ENCODE data around the gene GREM2.

Gene GREM2

DNA sequence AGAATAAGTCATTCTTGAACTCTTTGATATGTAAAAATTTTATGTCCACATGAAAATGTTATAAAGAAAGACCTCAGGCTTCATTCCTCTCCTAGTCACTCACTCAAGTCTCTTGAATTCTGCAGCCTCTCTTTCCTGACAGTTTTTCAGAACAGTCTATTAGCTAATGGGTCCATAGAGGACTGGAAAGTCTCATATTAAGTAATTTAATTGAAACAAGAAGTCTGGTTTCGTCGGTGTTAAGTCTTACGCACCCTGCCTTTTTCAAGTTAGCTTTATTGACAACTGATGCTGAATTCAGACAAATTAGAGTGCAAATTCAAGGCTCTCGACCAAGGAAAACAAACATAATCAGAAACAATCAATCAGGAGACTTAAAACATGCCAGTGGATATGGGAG is 105.8 kb downstream of the GREM2 start:
- H3K4me1 ChIP-seq (ENCODE audit: control insufficient read depth, insufficient read depth, low read length) = no peaks in the 10 kb centered on the region
- H3K36me3 ChIP-seq (ENCODE audit: control insufficient read depth, insufficient read depth, low read length) = no peaks in the 10 kb centered on the region
- H3K9ac ChIP-seq (ENCODE audit: low read length) = no peak overlapping the region

DNA sequence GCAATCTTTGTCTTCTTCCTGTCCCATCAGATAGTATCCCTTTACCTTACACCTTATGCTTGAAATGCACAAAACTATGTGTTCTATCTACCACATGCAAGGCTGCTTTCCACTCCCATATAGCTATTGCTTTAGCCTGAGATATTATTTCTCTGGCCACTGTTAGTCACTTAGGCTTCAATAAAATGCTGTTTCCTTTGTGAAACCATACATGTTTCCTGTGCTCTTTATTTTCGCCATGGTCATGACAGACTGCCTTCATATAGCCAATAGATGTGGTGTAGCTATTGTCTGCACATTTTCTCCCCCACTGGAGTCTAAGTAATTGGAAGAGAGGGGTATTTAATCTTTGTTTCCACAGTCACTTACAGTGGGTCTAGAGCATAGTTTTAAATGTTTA is 108.4 kb downstream of the GREM2 start:
- no peaks in the 10 kb centered on the region for H3K4me1 ChIP-seq (ENCODE audit: control insufficient read depth, insufficient read depth, low read length)
- no peaks in the 10 kb centered on the region for H3K27me3 ChIP-seq (ENCODE audit: control insufficient read depth, insufficient read depth, low read length)
- no peaks in the 10 kb centered on the region for H3K36me3 ChIP-seq (ENCODE audit: control insufficient read depth, insufficient read depth, low read length)
- H3K9me3 ChIP-seq (ENCODE audit: control insufficient read depth, low read length) = no peaks in the 10 kb centered on the region
- H3K4me3 ChIP-seq (ENCODE audit: low read length) = no peak overlapping the region
- H3K9ac ChIP-seq (ENCODE audit: low read length) = no peak overlapping the region

More for the DNA sequence above, 105.8 kb downstream of the GREM2 start:
- Histone ChIP-seq H3K9me3 (ENCODE audit: control insufficient read depth, low read length) (no peaks in the 10 kb centered on the region), H3K4me3 (ENCODE audit: low read length) (no peak overlapping the region), H3K27me3 (ENCODE audit: control insufficient read depth, insufficient read depth, low read length) (no peaks in the 10 kb centered on the region)

DNA sequence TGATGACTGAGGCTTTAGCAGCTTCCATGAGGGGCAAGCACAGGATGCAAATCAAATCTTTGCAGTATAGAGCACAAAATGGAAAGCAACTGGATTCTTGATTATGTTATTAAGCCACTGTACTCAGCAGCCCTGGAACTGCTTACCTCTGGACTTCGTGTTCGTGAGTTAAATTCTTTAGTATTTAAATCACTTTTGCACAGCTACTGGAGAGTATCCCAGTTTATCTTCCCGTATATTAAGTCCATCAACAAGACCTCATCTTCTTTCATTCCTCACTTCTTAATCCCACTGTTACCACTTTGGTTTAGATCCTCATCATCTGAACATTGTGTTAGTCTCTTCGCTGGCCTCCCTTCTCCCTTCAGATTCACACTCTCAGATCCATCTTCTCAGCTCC is 108.9 kb downstream of the GREM2 start:
- Histone ChIP-seq H3K9ac (ENCODE audit: low read length) (no peak overlapping the region), H3K4me1 (ENCODE audit: control insufficient read depth, insufficient read depth, low read length) (no peaks in the 10 kb centered on the region), H3K36me3 (ENCODE audit: control insufficient read depth, insufficient read depth, low read length) (no peaks in the 10 kb centered on the region), H3K4me3 (ENCODE audit: low read length) (no peak overlapping the region), H3K27me3 (ENCODE audit: control insufficient read depth, insufficient read depth, low read length) (no peaks in the 10 kb centered on the region), H3K9me3 (ENCODE audit: control insufficient read depth, low read length) (no peaks in the 10 kb centered on the region)

DNA sequence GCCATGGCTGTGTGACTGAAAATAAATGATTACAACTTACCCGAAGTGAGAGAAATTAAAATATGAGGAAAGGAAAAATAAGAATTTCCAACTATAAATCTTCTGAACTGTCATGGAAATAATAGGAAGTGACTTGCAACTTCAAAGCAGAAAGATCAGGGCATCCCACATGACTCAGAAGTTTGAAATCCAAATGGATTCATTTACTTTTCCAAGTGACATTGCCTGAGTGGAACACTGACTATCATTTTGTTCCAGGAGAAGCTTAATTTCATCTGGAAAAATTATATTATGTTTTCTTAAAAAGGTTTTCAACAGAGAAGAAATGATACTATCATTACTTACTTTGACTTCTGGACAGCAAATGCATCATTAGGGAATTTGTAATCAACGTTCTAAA is 110.8 kb downstream of the GREM2 start:
- H3K4me1 ChIP-seq (ENCODE audit: control insufficient read depth, insufficient read depth, low read length) = no peaks in the 10 kb centered on the region
- H3K9ac ChIP-seq (ENCODE audit: low read length) = no peak overlapping the region
- no peaks in the 10 kb centered on the region for H3K27me3 ChIP-seq (ENCODE audit: control insufficient read depth, insufficient read depth, low read length)
- H3K9me3 ChIP-seq (ENCODE audit: control insufficient read depth, low read length) = no peaks in the 10 kb centered on the region
- no peak overlapping the region for H3K4me3 ChIP-seq (ENCODE audit: low read length)
- H3K36me3 ChIP-seq (ENCODE audit: control insufficient read depth, insufficient read depth, low read length) = no peaks in the 10 kb centered on the region

DNA sequence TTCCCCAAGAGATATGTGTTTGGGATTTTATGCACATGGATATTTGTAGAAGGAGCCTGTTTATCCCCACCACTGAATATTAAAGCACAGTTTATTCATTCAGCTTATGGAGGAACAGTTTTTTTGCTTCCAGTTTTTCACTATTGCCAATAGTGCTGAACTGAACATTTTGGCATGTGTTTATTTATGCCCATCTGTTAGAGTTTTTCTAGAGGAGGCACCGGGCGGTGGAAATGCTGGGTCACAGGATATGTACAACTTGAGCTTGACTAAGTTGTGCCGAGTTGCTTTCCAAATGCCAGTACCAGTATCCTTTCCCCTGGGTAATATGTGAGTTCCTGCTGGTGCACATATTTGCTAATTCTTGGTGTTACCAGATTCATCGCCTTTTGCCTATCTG is 111.3 kb downstream of the GREM2 start:
- Histone ChIP-seq H3K4me3 (ENCODE audit: low read length) (no peak overlapping the region), H3K4me1 (ENCODE audit: control insufficient read depth, insufficient read depth, low read length) (no peaks in the 10 kb centered on the region), H3K9ac (ENCODE audit: low read length) (no peak overlapping the region), H3K36me3 (ENCODE audit: control insufficient read depth, insufficient read depth, low read length) (no peaks in the 10 kb centered on the region), H3K27me3 (ENCODE audit: control insufficient read depth, insufficient read depth, low read length) (no peaks in the 10 kb centered on the region), H3K9me3 (ENCODE audit: control insufficient read depth, low read length) (no peaks in the 10 kb centered on the region)

DNA sequence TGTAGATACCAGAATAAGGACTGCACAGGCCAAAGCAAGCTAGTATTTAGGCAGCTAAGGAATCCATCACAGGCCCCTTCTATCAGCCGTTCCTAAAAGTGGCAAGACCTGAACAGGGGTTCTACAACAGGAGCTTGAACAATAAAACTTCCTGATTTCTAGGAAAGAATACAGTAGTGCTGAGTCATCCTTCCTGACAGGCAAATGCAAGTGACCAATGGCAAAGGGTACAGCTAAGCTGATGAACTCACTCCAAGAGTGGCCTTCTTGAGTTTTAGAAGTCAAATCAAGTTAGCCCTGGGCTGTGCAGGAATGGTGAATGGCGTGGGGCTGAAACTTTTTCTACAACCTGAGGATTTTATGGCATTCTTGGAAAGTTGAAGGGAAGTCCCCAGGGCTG is 112.9 kb downstream of the GREM2 start:
- Histone ChIP-seq H3K4me1 (ENCODE audit: control insufficient read depth, insufficient read depth, low read length) (no peaks in the 10 kb centered on the region), H3K9ac (ENCODE audit: low read length) (no peak overlapping the region), H3K4me3 (ENCODE audit: low read length) (no peak overlapping the region), H3K9me3 (ENCODE audit: control insufficient read depth, low read length) (no peaks in the 10 kb centered on the region), H3K36me3 (ENCODE audit: control insufficient read depth, insufficient read depth, low read length) (no peaks in the 10 kb centered on the region), H3K27me3 (ENCODE audit: control insufficient read depth, insufficient read depth, low read length) (no peaks in the 10 kb centered on the region)

DNA sequence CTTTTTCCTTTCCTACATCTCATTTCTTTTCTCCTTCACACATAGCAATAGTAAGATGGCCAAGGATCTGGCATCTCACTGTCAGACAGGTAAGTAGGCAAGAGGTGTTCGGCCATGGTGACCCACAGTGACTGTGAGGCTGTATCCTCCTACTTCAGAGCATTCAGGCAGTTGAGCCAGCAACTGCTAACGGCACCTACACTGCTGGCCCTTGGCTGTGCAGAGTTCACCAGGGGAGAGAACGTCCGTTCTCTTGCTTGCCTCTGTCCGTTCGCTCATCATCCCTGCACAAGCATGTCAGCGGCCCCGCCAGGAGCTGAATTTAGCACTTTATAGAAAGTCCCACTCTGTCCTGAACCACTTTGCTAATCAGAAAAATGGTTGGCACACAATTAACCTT is 113.6 kb downstream of the GREM2 start:
- H3K9ac ChIP-seq (ENCODE audit: low read length) = no peak overlapping the region
- no peaks in the 10 kb centered on the region for H3K36me3 ChIP-seq (ENCODE audit: control insufficient read depth, insufficient read depth, low read length)
- H3K4me1 ChIP-seq (ENCODE audit: control insufficient read depth, insufficient read depth, low read length) = no peaks in the 10 kb centered on the region
- H3K27me3 ChIP-seq (ENCODE audit: control insufficient read depth, insufficient read depth, low read length) = no peaks in the 10 kb centered on the region
- no peak overlapping the region for H3K4me3 ChIP-seq (ENCODE audit: low read length)
- H3K9me3 ChIP-seq (ENCODE audit: control insufficient read depth, low read length) = no peaks in the 10 kb centered on the region

DNA sequence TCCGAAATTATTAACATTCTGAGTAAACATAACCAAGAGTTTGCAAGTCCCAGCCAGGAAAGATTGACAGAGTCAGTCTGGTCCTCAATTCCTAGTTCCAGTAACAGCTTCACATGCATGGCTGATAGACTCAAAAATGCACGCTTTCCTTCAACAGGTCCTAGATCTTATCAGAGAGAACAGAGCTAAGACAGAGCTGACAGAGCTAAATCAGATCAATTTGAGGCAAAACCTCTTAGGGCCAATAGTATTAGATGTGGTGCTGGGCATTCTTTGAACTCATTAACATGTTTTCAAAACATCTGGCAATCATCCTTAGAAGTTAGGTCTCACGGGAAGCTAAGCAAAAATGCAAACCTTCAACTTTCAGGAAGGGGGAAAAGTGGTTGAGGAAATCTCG is 114.0 kb downstream of the GREM2 start:
- Histone ChIP-seq H3K4me3 (ENCODE audit: low read length) (no peak overlapping the region), H3K9me3 (ENCODE audit: control insufficient read depth, low read length) (no peaks in the 10 kb centered on the region), H3K9ac (ENCODE audit: low read length) (no peak overlapping the region), H3K4me1 (ENCODE audit: control insufficient read depth, insufficient read depth, low read length) (no peaks in the 10 kb centered on the region), H3K36me3 (ENCODE audit: control insufficient read depth, insufficient read depth, low read length) (no peaks in the 10 kb centered on the region), H3K27me3 (ENCODE audit: control insufficient read depth, insufficient read depth, low read length) (no peaks in the 10 kb centered on the region)

DNA sequence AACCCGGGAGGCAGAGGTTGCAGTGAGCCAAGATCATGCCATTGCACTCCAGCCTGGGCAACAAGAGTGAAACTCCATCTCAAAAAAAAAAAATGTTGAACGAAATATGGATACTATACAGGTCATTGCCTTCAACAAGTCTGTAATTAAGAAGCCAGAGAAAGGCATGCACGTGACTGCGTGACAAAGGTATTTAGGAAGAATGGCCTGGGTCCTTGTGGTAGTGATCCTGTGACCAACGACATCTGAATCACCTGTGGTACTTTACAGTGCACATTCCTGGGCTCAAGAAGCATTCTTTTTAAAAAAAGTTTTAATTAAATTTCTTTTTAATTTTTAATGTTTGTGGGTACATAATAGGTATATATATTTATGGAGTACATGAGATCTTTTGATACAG is 115.0 kb downstream of the GREM2 start:
- Histone ChIP-seq H3K9me3 (ENCODE audit: control insufficient read depth, low read length) (no peaks in the 10 kb centered on the region), H3K9ac (ENCODE audit: low read length) (no peak overlapping the region), H3K27me3 (ENCODE audit: control insufficient read depth, insufficient read depth, low read length) (no peaks in the 10 kb centered on the region), H3K4me3 (ENCODE audit: low read length) (no peak overlapping the region), H3K36me3 (ENCODE audit: control insufficient read depth, insufficient read depth, low read length) (no peaks in the 10 kb centered on the region), H3K4me1 (ENCODE audit: control insufficient read depth, insufficient read depth, low read length) (no peaks in the 10 kb centered on the region)

DNA sequence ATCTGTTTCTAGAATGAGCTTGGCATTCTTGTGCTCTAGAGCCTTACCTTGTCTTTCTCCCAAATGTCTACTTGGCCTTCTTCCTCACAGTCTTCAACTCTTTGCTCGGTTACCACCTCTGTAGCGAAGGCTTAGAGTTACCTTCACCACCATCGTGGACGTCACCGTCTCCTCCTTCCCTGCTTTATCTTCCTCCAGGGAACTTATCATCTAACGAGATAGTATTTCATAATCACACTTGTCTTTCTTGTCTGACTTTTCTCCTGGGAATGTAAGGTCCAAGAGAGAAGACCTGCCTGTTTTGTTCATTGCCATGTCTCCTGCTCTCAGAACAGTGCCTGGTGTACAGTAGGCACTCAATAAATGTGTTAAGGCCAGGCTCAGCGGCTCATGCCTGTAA is 115.6 kb downstream of the GREM2 start:
- Histone ChIP-seq H3K4me3 (ENCODE audit: low read length) (no peak overlapping the region), H3K9me3 (ENCODE audit: control insufficient read depth, low read length) (no peaks in the 10 kb centered on the region), H3K4me1 (ENCODE audit: control insufficient read depth, insufficient read depth, low read length) (no peaks in the 10 kb centered on the region), H3K27me3 (ENCODE audit: control insufficient read depth, insufficient read depth, low read length) (no peaks in the 10 kb centered on the region), H3K36me3 (ENCODE audit: control insufficient read depth, insufficient read depth, low read length) (no peaks in the 10 kb centered on the region), H3K9ac (ENCODE audit: low read length) (no peak overlapping the region)

DNA sequence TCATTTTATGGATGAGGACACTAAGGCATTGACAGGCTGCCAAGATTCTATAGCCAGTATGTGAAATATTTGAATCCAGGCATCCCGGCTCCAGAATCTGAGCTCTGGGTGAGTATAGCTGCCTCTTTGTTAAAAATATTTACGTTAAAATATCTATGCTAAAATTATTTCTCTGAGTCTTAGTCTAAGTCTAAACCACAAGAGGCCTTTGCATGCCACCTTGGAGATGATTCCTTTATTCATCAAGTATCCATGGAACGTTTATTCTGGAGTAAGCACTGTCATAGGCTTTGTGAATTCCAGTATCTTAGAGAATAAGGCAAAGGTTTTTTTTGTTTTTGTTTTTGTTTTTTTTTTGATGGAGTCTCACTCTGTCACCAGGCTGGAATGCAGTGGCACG is 116.4 kb downstream of the GREM2 start:
- Histone ChIP-seq H3K27me3 (ENCODE audit: control insufficient read depth, insufficient read depth, low read length) (no peaks in the 10 kb centered on the region), H3K9me3 (ENCODE audit: control insufficient read depth, low read length) (no peaks in the 10 kb centered on the region), H3K9ac (ENCODE audit: low read length) (no peak overlapping the region), H3K4me1 (ENCODE audit: control insufficient read depth, insufficient read depth, low read length) (no peaks in the 10 kb centered on the region), H3K36me3 (ENCODE audit: control insufficient read depth, insufficient read depth, low read length) (no peaks in the 10 kb centered on the region), H3K4me3 (ENCODE audit: low read length) (no peak overlapping the region)

DNA sequence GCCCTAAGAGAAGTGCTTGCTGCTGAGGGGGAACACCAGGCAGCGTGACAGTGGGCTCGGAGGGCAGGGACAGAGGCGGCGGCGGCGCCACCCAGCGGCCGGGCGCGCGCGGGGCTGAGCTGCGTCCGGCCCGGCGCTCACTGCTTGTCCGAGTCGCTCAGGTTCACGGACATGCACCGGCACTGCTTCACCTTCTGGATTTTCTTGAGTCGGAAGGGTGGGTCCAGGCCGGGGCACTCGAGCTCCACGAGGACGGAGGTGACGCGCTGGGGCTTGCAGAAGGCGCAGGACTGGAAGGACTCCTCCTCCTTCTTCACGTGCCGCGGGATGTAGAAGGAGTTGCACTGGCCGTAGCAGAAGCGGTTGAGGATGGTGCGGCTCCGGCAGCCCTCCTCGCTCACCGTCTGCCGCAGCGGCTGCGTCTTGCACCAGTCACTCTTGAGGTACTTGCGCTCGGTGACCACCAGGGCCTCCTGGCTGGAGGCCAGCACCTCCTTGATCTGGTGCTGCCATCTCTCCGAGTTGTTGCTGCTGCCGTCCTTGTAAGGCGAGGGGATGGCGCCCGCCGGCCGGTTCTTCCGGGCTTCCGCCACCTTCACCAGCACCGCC is 119.0 kb downstream of the GREM2 start:
- H3K9me3 ChIP-seq (ENCODE audit: control insufficient read depth, low read length) = no peaks in the 10 kb centered on the region
- H3K27me3 ChIP-seq (ENCODE audit: control insufficient read depth, insufficient read depth, low read length) = no peaks in the 10 kb centered on the region
- no peaks in the 10 kb centered on the region for H3K36me3 ChIP-seq (ENCODE audit: control insufficient read depth, insufficient read depth, low read length)
- no peaks in the 10 kb centered on the region for H3K4me1 ChIP-seq (ENCODE audit: control insufficient read depth, insufficient read depth, low read length)
- no peak overlapping the region for H3K4me3 ChIP-seq (ENCODE audit: low read length)
- H3K9ac ChIP-seq (ENCODE audit: low read length) = no peak overlapping the region

DNA sequence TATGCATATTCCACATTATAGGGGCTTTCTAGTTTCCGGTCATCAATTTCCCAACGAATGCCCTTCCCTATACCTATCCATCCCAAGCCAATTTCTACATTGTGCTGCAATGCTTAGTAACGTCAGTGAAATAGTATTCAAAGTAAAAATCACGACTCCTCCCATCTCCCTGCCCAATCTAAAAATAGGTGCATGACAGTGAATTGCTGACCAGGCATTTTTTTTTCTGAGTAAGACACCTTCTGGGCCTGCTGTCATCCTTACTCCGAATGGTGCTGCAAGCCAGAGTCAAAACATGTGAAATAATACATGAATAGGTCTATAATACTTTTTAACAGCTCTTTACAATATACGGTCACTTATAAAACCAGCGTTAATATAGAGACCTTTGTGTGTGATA is 120.2 kb downstream of the GREM2 start:
- Histone ChIP-seq H3K9me3 (ENCODE audit: control insufficient read depth, low read length) (no peaks in the 10 kb centered on the region), H3K27me3 (ENCODE audit: control insufficient read depth, insufficient read depth, low read length) (no peaks in the 10 kb centered on the region), H3K9ac (ENCODE audit: low read length) (no peak overlapping the region), H3K4me3 (ENCODE audit: low read length) (no peak overlapping the region), H3K36me3 (ENCODE audit: control insufficient read depth, insufficient read depth, low read length) (no peaks in the 10 kb centered on the region), H3K4me1 (ENCODE audit: control insufficient read depth, insufficient read depth, low read length) (no peaks in the 10 kb centered on the region)

Measured in mucosa of stomach (tissue), 1 donor.